GM21825 (cell line): Measurements from ENCODE around the gene KCTD5.
"Not testable (repeated sequence)": the region's sequence is repeated elsewhere in the genome, so short reads cannot be mapped to it uniquely, and the experiment has no call there.

Experiments
- ATAC-seq: cut with Tn5 transposase; IDR thresholded peaks from one replicate; pipeline ENCODE4 v1.9.1; 2021; ENCODE audit warnings: mild to moderate bottlenecking, moderate library complexity; ENCODE audit not compliant: unreplicated experiment

Gene KCTD5

DNA sequence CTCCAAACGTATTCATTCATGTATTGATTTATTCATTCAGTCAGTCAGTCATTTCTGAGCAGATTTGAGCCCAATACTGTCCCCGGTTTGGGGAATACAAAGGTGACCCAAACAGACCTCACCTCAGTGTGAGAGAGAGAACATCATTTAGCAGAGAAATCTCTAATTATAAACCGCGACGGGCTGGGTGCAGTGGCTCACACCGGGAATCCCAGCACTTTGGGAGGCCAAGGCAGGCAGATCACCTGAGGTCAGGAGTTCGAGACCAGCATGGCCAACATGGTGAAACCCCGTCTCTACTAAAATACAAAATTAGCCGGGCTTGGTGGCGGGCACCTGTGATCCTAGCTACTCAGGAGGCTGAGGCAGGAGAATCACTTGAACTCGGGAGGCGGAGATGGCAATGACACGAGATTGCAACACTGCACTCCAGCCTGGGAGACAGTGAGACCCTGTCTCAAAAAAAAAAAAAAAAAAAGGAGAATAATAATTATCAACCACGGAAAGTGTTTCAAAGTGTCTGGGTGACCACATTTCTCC lies 39.4 kb downstream of the KCTD5 start:
- ATAC-seq, result not testable (repeated sequence)

GRCh38 chr16:2724088-2724676 lies 41.9 kb downstream of the KCTD5 start:
- ATAC-seq, result no peak

DNA sequence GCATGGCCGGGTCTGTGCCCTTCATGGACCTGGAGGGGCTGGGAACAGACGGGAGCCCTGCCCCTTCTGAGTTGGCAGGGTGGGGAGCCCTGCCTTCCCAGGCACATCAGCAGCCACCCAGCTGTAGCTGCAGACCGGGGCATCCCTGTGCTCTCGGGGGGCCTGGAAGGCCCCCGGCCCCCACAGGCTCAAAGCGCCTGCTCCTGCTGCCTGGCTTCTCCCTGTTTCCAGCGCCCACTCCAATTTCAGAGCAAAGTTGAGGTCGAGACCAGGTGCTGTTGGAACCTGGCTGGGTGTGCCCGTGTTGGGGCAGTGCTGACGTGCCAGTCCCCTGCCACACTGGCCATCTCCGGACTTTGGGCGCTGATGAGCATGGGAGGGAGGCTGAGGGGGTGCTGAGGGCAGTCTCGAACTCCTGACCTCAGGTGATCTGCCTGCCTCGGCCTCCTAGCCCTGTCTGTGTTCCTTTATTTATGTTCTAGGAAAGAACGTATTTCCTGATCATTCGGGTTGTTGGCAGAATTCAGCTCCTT lies 42.6 kb downstream of the KCTD5 start:
- ATAC-seq, result no peak

DNA sequence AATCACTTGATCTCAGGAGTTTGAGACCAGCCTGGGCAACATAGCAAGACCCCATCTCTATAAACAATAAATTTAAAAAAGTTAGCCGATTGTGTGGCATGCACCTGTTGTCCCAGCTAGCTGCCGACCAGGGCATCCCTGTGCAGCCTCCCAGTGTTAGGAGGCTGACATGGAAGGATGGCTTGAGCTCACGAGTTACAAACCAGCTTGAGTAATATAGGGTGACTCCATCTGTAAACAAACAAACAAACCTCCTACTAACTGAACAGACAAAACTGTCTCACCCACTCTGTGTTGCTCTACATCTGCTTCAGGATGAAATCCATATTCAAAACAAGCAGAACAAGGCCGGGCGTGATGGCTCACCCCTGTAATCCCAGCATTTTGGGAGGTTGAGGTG lies 44.6 kb downstream of the KCTD5 start:
- ATAC-seq, result no peak

DNA sequence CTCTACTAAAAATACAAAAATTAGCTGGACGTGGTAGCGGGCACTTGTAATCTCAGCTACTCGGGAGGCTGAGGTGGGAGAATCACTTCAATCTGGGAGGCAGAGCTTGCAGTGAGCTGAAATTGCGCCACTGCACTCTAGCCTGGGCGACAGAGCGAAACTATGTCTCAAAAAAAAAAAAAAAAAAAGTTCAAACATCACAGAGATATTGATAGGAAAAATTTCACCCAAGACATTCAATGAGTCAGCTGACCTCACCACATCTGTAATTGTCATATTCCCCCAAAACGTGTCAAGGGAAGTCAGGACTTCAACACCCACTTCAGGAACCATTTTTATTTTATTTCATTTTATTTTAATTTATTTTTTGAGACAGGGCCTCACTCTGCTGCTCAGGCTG lies 45.7 kb downstream of the KCTD5 start:
- ATAC-seq, result no peak

GRCh38 chr16:2734844-2735515 lies 52.7 kb downstream of the KCTD5 start:
- ATAC-seq, result no peak

DNA sequence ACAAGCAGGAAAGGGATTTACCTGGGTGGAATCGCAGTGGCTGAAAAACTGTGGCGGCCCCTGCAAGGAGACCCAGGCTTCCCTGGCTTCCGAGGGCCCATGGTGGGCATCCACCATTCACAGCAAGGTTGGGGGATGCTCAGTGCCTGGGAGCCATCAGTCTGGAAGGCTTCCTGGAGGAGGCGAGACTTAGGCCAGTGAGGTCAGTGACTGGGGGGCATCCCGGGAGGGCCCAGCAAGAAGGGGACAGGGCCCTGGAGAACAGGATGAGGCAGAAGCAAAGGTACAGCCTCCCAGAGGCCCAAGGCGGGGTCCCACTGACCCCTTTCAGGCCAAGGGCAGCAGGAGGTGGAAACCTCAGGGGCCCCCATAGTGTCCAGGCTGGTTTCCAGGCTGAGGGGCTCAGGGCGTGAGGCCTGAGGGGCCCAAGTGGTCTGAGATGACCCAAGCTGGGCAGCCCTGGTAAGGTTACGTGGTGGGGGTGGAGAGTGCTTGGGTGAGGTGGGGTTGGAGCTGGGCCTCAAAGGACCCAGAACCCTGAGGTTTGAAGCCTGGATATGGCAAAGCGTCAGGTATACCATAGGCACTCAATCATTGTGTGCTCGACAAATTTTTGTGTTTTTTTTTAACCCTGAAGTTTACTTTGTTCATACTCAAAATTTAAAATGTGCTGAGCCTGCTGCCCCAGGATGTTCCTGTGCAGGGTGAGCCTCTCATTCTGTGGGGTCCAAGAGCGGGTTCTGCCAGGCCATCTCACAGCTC lies 54.3 kb downstream of the KCTD5 start:
- ATAC-seq, result no peak

DNA sequence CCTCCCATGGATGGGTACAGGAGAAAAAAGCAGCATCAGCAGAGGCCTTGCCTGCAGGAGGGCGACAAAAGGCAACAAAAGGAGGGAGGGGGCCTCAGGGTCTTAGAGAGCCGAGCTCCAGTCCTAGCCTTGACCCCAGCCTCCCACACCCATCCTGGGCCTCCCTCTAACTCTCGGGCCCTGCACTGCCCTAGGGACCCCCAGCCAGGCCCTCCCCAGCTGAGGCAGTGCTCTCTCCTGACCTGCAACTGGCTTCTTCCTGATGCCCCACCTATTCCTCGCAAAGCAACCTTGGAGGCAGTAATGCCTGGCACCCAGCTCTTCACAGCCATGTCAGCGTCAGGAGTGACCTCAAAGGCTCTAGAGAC lies 54.9 kb downstream of the KCTD5 start:
- no peak for ATAC-seq

- no peak for ATAC-seq
These were observed 55.6 kb downstream of the KCTD5 start for GRCh38 chr16:2737895-2738418.

- ATAC-seq, result no peak
These were observed 56.3 kb downstream of the KCTD5 start for GRCh38 chr16:2738615-2739014.

DNA sequence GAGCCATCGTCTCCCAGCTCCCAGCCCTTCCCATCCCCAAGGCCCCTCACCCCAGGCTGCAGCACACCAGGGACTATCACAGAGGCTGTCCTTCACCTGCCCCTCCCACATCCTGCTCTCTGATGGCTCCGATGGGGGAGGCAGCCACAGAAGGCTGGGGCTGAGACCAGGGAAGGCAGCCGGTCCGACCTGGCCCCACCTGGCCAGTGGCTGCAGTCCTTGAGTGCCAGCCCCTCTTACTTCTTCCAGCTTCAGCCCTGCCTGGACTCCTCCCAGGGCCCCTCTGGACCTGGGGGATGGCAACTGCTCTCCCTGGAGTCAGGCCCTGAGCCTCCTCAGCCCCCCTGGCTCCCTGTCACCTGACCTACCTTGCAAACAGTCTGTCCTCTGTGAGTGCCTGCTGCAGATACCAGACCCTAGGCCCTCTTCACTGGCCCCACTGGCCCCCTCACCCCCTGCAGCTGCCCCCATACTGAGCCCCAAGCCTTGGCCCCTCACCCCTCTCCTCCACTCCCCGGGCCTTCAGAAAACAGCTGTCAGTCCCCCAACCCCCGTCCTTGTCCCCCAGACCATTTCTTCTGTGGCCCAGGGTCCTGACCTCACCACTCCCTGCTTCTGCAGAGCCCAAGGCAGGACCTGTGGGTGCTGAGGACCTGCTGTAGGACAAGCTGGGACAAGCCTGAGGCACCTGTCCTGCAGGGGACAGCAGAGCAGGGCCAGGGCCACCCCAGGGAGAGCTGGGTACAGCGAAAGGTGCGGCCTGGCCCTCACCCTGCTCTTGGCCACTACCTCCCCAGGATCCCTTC lies 57.5 kb downstream of the KCTD5 start:
- no peak for ATAC-seq

DNA sequence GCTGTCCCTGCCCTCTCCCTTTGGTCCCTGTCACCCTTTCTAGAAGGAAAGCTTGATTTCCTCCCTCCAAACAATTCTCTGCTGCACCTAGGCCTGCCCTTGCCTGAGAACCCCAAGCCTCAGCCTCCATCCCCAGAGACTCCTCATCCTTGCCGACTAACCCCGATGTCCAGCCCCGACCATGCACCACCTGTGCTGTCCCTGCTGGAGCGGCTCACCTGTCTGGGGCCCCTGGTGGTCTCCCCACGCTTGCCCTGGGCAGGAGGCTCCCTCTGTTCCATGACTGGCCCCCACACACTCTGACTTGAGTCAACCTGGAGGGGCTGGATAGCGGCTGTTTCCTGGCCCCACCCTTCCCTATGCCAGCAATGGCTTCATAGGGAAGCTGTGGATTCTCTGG lies 58.2 kb downstream of the KCTD5 start:
- ATAC-seq, result no peak

DNA sequence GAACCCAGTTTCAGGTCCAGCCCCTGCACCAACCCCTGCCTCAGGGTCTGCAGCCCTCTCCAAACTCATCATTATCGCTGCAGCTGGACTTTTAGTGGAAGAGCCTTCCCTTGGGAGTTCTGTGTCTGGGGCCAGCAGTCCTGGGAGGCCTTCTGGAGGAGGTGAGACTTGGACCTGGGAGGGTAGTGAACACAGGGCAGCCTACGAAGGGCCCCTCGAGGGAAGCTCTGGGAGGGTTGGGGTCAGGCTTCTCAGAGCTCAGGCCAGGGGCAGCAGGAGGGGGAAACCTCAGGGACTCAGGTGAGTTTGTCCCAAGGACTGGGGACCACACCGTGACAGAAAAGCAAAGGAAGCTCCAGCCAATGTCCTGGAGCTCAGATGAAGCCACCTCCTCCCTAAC lies 58.8 kb downstream of the KCTD5 start:
- ATAC-seq, result no peak

- no peak for ATAC-seq
These were observed 60.1 kb downstream of the KCTD5 start for GRCh38 chr16:2742323-2743006.

DNA sequence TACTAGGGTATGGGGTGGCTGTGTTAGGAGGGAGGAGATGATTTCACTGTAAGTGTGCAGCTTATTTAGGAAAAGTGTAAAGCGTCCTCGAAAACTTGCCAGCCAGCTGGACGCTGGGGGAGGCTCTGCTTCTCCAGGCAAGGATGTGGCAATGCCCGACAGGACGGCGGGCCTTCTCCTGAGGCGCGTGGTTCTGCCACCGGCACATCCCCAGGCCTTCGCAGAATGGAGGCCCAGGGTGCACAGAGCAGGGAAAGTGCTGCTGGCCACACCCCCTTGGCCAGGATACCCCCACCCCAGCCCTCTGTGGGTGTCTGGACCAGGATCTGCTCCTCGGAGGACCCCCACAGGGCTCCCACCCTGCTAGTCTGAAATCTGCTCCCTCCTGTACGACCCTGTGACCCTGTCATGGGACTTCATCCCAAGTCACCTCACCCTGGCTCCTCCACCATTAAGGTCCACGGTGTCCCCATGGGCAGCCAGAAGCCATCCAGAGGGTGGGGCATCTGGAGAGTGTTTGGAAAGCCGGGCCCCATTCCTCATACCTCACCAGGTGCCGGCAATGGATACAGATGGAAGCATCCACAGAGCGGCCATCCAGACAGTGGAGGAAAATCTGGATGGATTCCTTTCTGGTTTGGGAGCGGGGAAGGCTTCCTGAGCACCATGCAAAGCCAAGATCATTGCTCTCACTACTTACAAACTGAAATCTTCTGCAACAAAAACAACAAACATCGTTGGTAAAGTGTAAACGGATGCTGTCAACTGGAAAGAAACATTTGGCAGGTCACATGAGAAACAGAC lies 60.9 kb downstream of the KCTD5 start:
- ATAC-seq, result no peak

DNA sequence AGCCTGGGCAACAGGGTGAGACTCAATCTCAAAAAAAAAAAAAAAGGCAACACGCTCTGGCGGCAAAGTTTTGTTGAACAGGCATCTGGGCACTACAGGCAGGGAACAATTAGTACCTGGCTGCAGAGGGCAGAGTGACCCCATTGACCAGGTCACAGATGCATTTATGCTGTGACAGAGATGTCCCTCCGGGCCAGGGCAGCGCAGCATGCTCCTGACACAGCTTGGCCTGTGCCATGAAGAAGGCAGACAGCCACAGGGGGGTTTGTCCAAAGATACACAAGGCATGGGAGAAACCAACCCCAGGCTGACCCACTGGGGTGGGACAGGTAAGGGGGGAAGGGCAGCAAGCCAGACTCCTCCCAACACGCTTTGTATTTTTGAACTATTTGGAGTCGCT lies 62.4 kb downstream of the KCTD5 start:
- ATAC-seq, result no peak

- no peak for ATAC-seq
These were observed 63.0 kb downstream of the KCTD5 start for GRCh38 chr16:2745116-2745890.

GRCh38 chr16:2745961-2746360 lies 63.6 kb downstream of the KCTD5 start:
- no peak for ATAC-seq
